Measurements from ENCODE around the gene RAB23. TPM values are rescaled to one million over a fixed set of nuclear protein-coding genes. Genes with fewer than 3 reads are reported as not detected.

RAB23 gene
- total and polyA plus RNA-seq, 2 experiments from 2014 or later, result 5.2 to 16.7 TPM

DNA sequence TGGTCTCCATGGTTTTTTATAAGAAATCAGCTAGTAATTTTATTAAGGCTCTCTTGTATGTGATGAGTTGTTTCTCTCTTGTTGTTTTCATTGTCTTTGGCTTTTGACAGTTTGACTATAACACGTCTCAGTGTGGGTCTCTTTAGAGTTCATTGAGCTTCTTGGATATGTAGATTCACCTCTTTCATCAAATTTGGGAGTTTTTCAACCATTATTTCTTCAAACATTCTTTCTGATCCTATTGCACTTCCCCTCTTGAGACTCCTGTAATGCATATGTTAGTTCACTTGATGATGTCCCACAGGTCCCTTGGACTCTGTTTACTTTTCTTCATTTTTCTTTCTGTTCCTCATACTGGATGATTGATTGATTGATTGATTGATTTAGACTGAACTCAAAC, 57.0 kb downstream of the RAB23 start:
- no peak overlapping the region for H3K27ac ChIP-seq (ENCODE audit: low read depth)
- Mint-ChIP-seq H3K27me3 (ENCODE audit: insufficient read depth, low read depth, poor library complexity) (no peaks in the 10 kb centered on the region), H3K27ac (no peak overlapping the region), H3K36me3 (ENCODE audit: low read depth) (0 out of 3 replicates have a peak, but pooled peaks cover 3% of the 10 kb centered on the region), H3K9me3 (no peaks in the 10 kb centered on the region), H3K4me1 (peaks cover 4% of the 10 kb centered on the region; the same call in 2 of the 3 replicates), H3K4me3 (no peak overlapping the region)
- DNase-seq (ENCODE audit: low spot score) (no peak), ATAC-seq (no peak)
- no peak overlapping the region for H2AFZ ChIP-seq
- no peaks in the 10 kb centered on the region for H3K4me1 ChIP-seq (ENCODE audit: insufficient read depth)
- H3K79me2 ChIP-seq (replicated peaks; ENCODE audit: insufficient read depth), result no peaks in the 10 kb centered on the region
- H3K27me3 ChIP-seq (ENCODE audit: insufficient read depth), result no peaks in the 10 kb centered on the region
- H3K9me2 ChIP-seq (ENCODE audit: insufficient read depth), result no peaks in the 10 kb centered on the region
- no peaks in the 10 kb centered on the region for H4K20me1 ChIP-seq (replicated peaks; ENCODE audit: insufficient read depth)
- H3K36me3 ChIP-seq (ENCODE audit: insufficient read depth), result peaks cover 10% of the 10 kb centered on the region; the same call in 1 of the 2 replicates
- no peak for TF ChIP-seq CREB1 (CRISPR knock-in tag; IDR thresholded peaks at IDR 0.05; ENCODE audit: low read depth)
- TF ChIP-seq JUNB (IDR thresholded peaks at IDR 0.05; ENCODE audit: unreplicated experiment), result no peak
- TF ChIP-seq STAT1 (IDR thresholded peaks at IDR 0.05; ENCODE audit: unreplicated experiment), result no peak
- TF ChIP-seq, protein P1, sequence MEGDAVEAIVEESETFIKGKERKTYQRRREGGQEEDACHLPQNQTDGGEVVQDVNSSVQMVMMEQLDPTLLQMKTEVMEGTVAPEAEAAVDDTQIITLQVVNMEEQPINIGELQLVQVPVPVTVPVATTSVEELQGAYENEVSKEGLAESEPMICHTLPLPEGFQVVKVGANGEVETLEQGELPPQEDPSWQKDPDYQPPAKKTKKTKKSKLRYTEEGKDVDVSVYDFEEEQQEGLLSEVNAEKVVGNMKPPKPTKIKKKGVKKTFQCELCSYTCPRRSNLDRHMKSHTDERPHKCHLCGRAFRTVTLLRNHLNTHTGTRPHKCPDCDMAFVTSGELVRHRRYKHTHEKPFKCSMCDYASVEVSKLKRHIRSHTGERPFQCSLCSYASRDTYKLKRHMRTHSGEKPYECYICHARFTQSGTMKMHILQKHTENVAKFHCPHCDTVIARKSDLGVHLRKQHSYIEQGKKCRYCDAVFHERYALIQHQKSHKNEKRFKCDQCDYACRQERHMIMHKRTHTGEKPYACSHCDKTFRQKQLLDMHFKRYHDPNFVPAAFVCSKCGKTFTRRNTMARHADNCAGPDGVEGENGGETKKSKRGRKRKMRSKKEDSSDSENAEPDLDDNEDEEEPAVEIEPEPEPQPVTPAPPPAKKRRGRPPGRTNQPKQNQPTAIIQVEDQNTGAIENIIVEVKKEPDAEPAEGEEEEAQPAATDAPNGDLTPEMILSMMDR (conservative IDR thresholded peaks at IDR 0.05; ENCODE audit: low read depth in 2 of 2), result no peak
- no peak for TF ChIP-seq NANOG (IDR thresholded peaks at IDR 0.05; ENCODE audit: borderline replicate concordance)
- no peak for TF ChIP-seq ZNF114 (CRISPR knock-in tag; IDR thresholded peaks at IDR 0.05)
- TF ChIP-seq ZNF462 (CRISPR knock-in tag; IDR thresholded peaks at IDR 0.05), result no peak
- no peak for TF ChIP-seq REST (IDR thresholded peaks at IDR 0.05; ENCODE audit: unreplicated experiment)
- no peak for TF ChIP-seq ETS1 (IDR thresholded peaks at IDR 0.05)
- no peak for TF ChIP-seq ZNF331 (CRISPR knock-in tag; IDR thresholded peaks at IDR 0.05; ENCODE audit: low read depth)
- no peak for TF ChIP-seq EZH2 (IDR thresholded peaks at IDR 0.05; ENCODE audit: low read depth, unreplicated experiment)
- no peak for TF ChIP-seq POLR2AphosphoS5 (IDR thresholded peaks at IDR 0.05; ENCODE audit: low read depth)
- TF ChIP-seq EZH2phosphoT487 (IDR thresholded peaks at IDR 0.05; ENCODE audit: unreplicated experiment), result no peak
- no peak overlapping the region for H3K4me3 ChIP-seq
- H3F3A ChIP-seq (replicated peaks; ENCODE audit: low read depth), result 0 out of 2 replicates have a peak, but pooled peaks cover 2% of the 10 kb centered on the region
- no peak overlapping the region for H3K4me2 ChIP-seq

Data from GM23338 (cell line).